Motor neuron (in vitro differentiated cells): ENCODE measurements around the gene TBC1D10B. TPM values are rescaled to one million over a fixed set of nuclear protein-coding genes. Genes with fewer than 3 reads are reported as not detected.
"Not testable (repeated sequence)": the region's sequence is repeated elsewhere in the genome, so short reads cannot be mapped to it uniquely, and the experiment has no call there.

Source experiments
- ATAC-seq, 8 experiments: fragments of 200-7000 bp; cut with Tn5 transposase; replicated peaks in 6 of 8; 2 replicates each; pipeline ENCODE4 v1.8.0; 2021; ENCODE audit warnings: mild to moderate bottlenecking in 8 of 8, moderate library complexity in 8 of 8
- H3K27ac ChIP-seq, 2 donors: fragments of 250-450 bp; sonication (Bioruptor Pico); 2 replicates each; pipeline ENCODE4 v1.9.0; 2021; ENCODE audit warnings: antibody characterized with exemption in 2 of 2, mild to moderate bottlenecking in 2 of 2, moderate library complexity in 1 of 2
- H3K4me1 ChIP-seq, 2 donors: fragments of 250-450 bp; sonication (Bioruptor Pico); replicated peaks in 1 of 2; 2 replicates each; pipeline ENCODE4 v1.6.1; 2021; ENCODE audit warnings: antibody characterized with exemption in 2 of 2, mild to moderate bottlenecking in 2 of 2, moderate library complexity in 1 of 2
- H3K4me3 ChIP-seq, 5 donors: fragments of 250-450 bp; sonication (Bioruptor Pico); 2 replicates each; pipeline ENCODE4 v1.9.0; 2021; ENCODE audit warnings: antibody characterized with exemption in 5 of 5, mild to moderate bottlenecking in 5 of 5, moderate library complexity in 4 of 5
- WGBS, 10 experiments: fragments of 450-650 bp; shearing (Covaris generic); methylation state at CpG; one replicate each; pipeline ENCODE4 v1.0.0; 2022; 5-methylcytosine and 5-hydroxymethylcytosine counted together
- in situ Hi-C, 9 experiments: fragments of 400-800 bp; cut with MboI; loops; one replicate each; pipeline ENCODE4 v1.15.0; 2021; ENCODE audit warnings: low sequenced_read_pairs in 9 of 9, low pct_unique_long_range_greater_than_20kb in 2 of 9; ENCODE audit not compliant: unreplicated experiment in 9 of 9
- total RNA-seq, 8 experiments: library from RNA; unstranded; fragments of 300-600 nt; gene quantifications; 2 replicates each; pipeline versions ENCODE4 v1.2.3 to v1.2.4, GENCODE V29; 2022

The TBC1D10B gene
- total RNA-seq, 8 experiments from 2014 or later, result 15.4 to 32.3 (median 21.5) TPM

- H3K27ac ChIP-seq, in situ Hi-C loops, H3K4me1 ChIP-seq, H3K4me3 ChIP-seq, ATAC-seq: not testable (repeated sequence)
- WGBS, 10 experiments, result 81 to 98% (median 95%) methylated on average over 2 to 10 of the region's 11 CpGs; no CpG with 5 or more reads in 3 of the 10 experiments
These were observed 26.8 kb downstream of the TBC1D10B start for GRCh38 chr16:30343491-30343820.

- ATAC-seq, result no peak
These were observed 27.4 kb downstream of the TBC1D10B start for GRCh38 chr16:30342751-30343490.

GRCh38 chr16:30341971-30342370, 28.3 kb downstream of the TBC1D10B start:
- in situ Hi-C loops, H3K4me3 ChIP-seq, H3K4me1 ChIP-seq, ATAC-seq, H3K27ac ChIP-seq: not testable (repeated sequence)
- 70 to 100% (median 92%) methylated on average over 2 to 8 of the region's 8 CpGs; no CpG with 5 or more reads in 1 of the 10 experiments for WGBS, 10 experiments

More at GRCh38 chr16:30342751-30343490, 27.4 kb downstream of the TBC1D10B start:
- in situ Hi-C loops, result no loop called here
- Histone ChIP-seq H3K4me1 (no peaks in the 10 kb centered on the region), H3K4me3 (no peak overlapping the region), H3K27ac (no peak overlapping the region)
- WGBS, 10 experiments, result 0 to 100% (median 90%) methylated on average over 1 to 16 of the region's 32 CpGs; no CpG with 5 or more reads in 4 of the 10 experiments

- Histone ChIP-seq H3K4me1 (no peaks in the 10 kb centered on the region), H3K4me3 (no peak overlapping the region), H3K27ac (no peak overlapping the region)
- ATAC-seq, result no peak
- WGBS, 10 experiments, result 87 to 100% (median 96%) methylated on average over 3 to 8 of the region's 13 CpGs; no CpG with 5 or more reads in 6 of the 10 experiments
- in situ Hi-C loops, result no loop called here
These were observed 29.7 kb downstream of the TBC1D10B start for GRCh38 chr16:30340621-30341020.

GRCh38 chr16:30338715-30339114, 31.6 kb downstream of the TBC1D10B start:
- H3K4me1 ChIP-seq, ATAC-seq, H3K27ac ChIP-seq, H3K4me3 ChIP-seq, in situ Hi-C loops: not testable (repeated sequence)
- WGBS, 10 experiments, result 13 to 100% (median 89%) methylated on average over 1 to 3 of the region's 5 CpGs; no CpG with 5 or more reads in 4 of the 10 experiments

GRCh38 chr16:30337964-30338357, 32.3 kb downstream of the TBC1D10B start:
- in situ Hi-C loops, H3K4me1 ChIP-seq, H3K27ac ChIP-seq, H3K4me3 ChIP-seq, ATAC-seq: not testable (repeated sequence)
- 75 to 100% (median 81%) methylated on average over 1 to 5 of the region's 10 CpGs; no CpG with 5 or more reads in 5 of the 10 experiments for WGBS, 10 experiments

- WGBS, 10 experiments, result 10 to 92% (median 28%) methylated on average over 2 to 8 of the region's 17 CpGs; no CpG with 5 or more reads in 3 of the 10 experiments
- Histone ChIP-seq H3K27ac (peak overlapping the region in 1 of 2 donors; percentile 81), H3K4me1 (peaks cover 0 to 3% of the 10 kb centered on the region in 2 donors), H3K4me3 (peak overlapping the region; percentile 89 to 99 (median 91))
- peak in 5 of 8 experiments; percentile 1 to 11 (median 5) for ATAC-seq
- in situ Hi-C loops, result no loop called here
These were observed 34.5 kb downstream of the TBC1D10B start for GRCh38 chr16:30335598-30336474.

GRCh38 chr16:30335028-30335597, 35.2 kb downstream of the TBC1D10B start:
- in situ Hi-C loops, H3K4me1 ChIP-seq: not testable (repeated sequence)
- ATAC-seq, result peak; percentile 82 to 91 (median 90)
- WGBS, 10 experiments, result 0% methylated on average over 1 to 4 of the region's 70 CpGs; no CpG with 5 or more reads in 7 of the 10 experiments
- Histone ChIP-seq H3K4me3 (peak overlapping the region; percentile 89 to 99 (median 91)), H3K27ac (peak overlapping the region; percentile 76 to 81)

GRCh38 chr16:30334473-30334989, 35.8 kb downstream of the TBC1D10B start:
- no CpG with 5 or more reads among the region's 33 CpGs for WGBS, 10 experiments
- H3K4me1 ChIP-seq, in situ Hi-C loops: not testable (repeated sequence)
- H3K27ac ChIP-seq, result peak overlapping the region; percentile 76 to 81
- H3K4me3 ChIP-seq, result peak overlapping the region; percentile 89 to 99 (median 91)
- ATAC-seq, result peak; percentile 78 to 89 (median 82)

GRCh38 chr16:30324220-30324619, 46.1 kb downstream of the TBC1D10B start:
- H3K4me3 ChIP-seq, in situ Hi-C loops, H3K27ac ChIP-seq, ATAC-seq, H3K4me1 ChIP-seq: not testable (repeated sequence)
- 93 to 100% (median 97%) methylated on average over 2 to 4 of the region's 6 CpGs; no CpG with 5 or more reads in 7 of the 10 experiments for WGBS, 10 experiments

- in situ Hi-C loops, H3K27ac ChIP-seq, H3K4me1 ChIP-seq, ATAC-seq, H3K4me3 ChIP-seq: not testable (repeated sequence)
- WGBS, 10 experiments, result no CpG with 5 or more reads among the region's 2 CpGs
These were observed 51.6 kb downstream of the TBC1D10B start for GRCh38 chr16:30318647-30319046.

GRCh38 chr16:30310937-30311336, 59.4 kb downstream of the TBC1D10B start:
- ATAC-seq, in situ Hi-C loops, H3K4me1 ChIP-seq, H3K4me3 ChIP-seq, H3K27ac ChIP-seq: not testable (repeated sequence)
- WGBS, 10 experiments, result no CpG with 5 or more reads among the region's 4 CpGs
